PC-3 (cell line): Measurements from ENCODE around the gene DNAI4.

ENCODE experiments used
- EZH2 ChIP-seq: fragments of 300-600 bp; sonication (generic); IDR thresholded peaks from one replicate; pipeline ENCODE4 v1.6.1; 2017; ENCODE audit warnings: antibody characterized with exemption, mild to moderate bottlenecking, low read length; ENCODE audit not compliant: unreplicated experiment
- EZH2phosphoT487 ChIP-seq: fragments of 300-600 bp; sonication (generic); IDR thresholded peaks from 2 replicates; pipeline ENCODE4 v1.6.1; 2018; ENCODE audit warnings: mild to moderate bottlenecking, antibody characterized with exemption, low read length, borderline replicate concordance
- TF ChIP-seq, protein P1 (sequence below): fragments of 300-600 bp; sonication (generic); conservative IDR thresholded peaks from 2 replicates; pipeline ENCODE4 v1.5.1; 2017; ENCODE audit warnings: antibody characterized with exemption, low read depth, mild to moderate bottlenecking, low read length

DNA sequence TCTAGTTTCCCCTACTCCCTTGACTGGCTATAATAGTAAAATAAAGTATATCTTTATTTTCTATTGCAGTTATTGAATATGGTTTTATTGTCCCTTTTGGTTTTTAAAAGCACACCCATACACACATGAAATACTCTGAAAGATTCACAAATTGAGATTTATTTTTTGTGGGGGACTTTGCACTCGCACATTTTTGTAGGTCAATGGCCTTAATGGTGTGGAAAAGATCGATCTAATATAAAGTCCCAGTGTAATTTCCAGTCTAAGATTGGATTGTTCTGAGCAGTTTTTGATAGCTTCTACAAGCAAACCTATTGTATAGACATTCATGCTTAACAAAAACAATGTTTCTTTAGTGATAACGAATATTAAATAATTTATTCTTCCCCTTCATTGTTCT is 64.1 kb downstream of the DNAI4 start:
- TF ChIP-seq, protein P1, sequence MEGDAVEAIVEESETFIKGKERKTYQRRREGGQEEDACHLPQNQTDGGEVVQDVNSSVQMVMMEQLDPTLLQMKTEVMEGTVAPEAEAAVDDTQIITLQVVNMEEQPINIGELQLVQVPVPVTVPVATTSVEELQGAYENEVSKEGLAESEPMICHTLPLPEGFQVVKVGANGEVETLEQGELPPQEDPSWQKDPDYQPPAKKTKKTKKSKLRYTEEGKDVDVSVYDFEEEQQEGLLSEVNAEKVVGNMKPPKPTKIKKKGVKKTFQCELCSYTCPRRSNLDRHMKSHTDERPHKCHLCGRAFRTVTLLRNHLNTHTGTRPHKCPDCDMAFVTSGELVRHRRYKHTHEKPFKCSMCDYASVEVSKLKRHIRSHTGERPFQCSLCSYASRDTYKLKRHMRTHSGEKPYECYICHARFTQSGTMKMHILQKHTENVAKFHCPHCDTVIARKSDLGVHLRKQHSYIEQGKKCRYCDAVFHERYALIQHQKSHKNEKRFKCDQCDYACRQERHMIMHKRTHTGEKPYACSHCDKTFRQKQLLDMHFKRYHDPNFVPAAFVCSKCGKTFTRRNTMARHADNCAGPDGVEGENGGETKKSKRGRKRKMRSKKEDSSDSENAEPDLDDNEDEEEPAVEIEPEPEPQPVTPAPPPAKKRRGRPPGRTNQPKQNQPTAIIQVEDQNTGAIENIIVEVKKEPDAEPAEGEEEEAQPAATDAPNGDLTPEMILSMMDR = no peak
- TF ChIP-seq EZH2 (no peak), EZH2phosphoT487 (no peak)
